Uterus (tissue), 4 donors: ENCODE measurements around the gene AMOTL1. TPM values are rescaled to one million over a fixed set of nuclear protein-coding genes. Genes with fewer than 3 reads are reported as not detected.

Experiments used
- DNase-seq, 2 donors: peaks; one replicate each; pipeline ENCODE4 v3.0.0-alpha.2; 2019 to 2020
- H3K27ac ChIP-seq, 2 donors: fragments of 200-600 bp; sonication (generic); 1 replicate in 1 of 2; 2 replicates in 1 of 2; pipeline ENCODE4 v1.5.1; 2016 to 2018
- H3K27me3 ChIP-seq, 2 donors: fragments of 200-600 bp; sonication (generic); one replicate each; pipeline ENCODE4 v1.5.1; 2018 to 2019; ENCODE audit warnings: control low read depth in 1 of 2
- H3K36me3 ChIP-seq, 2 donors: fragments of 200-600 bp; sonication (generic); one replicate each; pipeline ENCODE4 v1.5.1; 2019; ENCODE audit warnings: control low read depth in 1 of 2
- H3K4me1 ChIP-seq, 2 donors: fragments of 200-600 bp; sonication (generic); one replicate each; pipeline ENCODE4 v1.5.1; 2018 to 2019; ENCODE audit warnings: control low read depth in 1 of 2
- H3K4me3 ChIP-seq, 2 donors: fragments of 200-600 bp; sonication (generic); 1 replicate in 1 of 2; 2 replicates in 1 of 2; pipeline ENCODE4 v1.5.1; 2018 to 2019; ENCODE audit warnings: mild to moderate bottlenecking in 1 of 2
- H3K9me3 ChIP-seq, 2 donors: fragments of 200-600 bp; sonication (generic); one replicate each; pipeline ENCODE4 v1.5.1; 2019; ENCODE audit warnings: control low read depth in 1 of 2
- POLR2A ChIP-seq, 2 donors: fragments of 450-650 bp; IDR thresholded peaks; one replicate each; pipeline ENCODE4 v1.6.1; 2016; ENCODE audit warnings: antibody characterized with exemption in 2 of 2, mild to moderate bottlenecking in 1 of 2, moderate library complexity in 1 of 2
- intact Hi-C: fragments of 100-400 bp; cut with DNase I; formaldehyde crosslinking; loops from one replicate; pipeline ENCODE4 v1.15.1; 2023; ENCODE audit warnings: low total_unique reads
- total RNA-seq, 4 donors: library from RNA; depleted of rRNA in 3 of 4; stranded (reverse); fragments of >200 nt in 3 of 4; gene quantifications; one replicate each; pipeline versions ENCODE4 v1.1.0 to v1.2.4, GENCODE V29; 2014 to 2023
- TF ChIP-seq, protein P1 (sequence below), 4 experiments: fragments of 200-600 bp in 2 of 4; fragments of 450-650 bp in 2 of 4; sonication (generic) in 2 of 4; IDR thresholded peaks; one replicate each; pipeline ENCODE4 v1.5.1; 2016 to 2019; ENCODE audit warnings: antibody characterized with exemption in 4 of 4, mild to moderate bottlenecking in 2 of 4, moderate library complexity in 1 of 4
- donor health status: DM: yes; HTN: yes; CAD: no.

AMOTL1 gene
- total RNA-seq, 4 donors from 2014 or later, result 20.6 to 107 (median 41.5) TPM

- Histone ChIP-seq H3K4me1 (peaks cover 5 to 6% of the 10 kb centered on the region in 2 donors), H3K36me3 (no peaks in the 10 kb centered on the region), H3K9me3 (no peaks in the 10 kb centered on the region), H3K4me3 (no peak overlapping the region), H3K27me3 (no peaks in the 10 kb centered on the region), H3K27ac (peak overlapping the region; percentile 80 to 89)
- intact Hi-C loops, result no loop called here
- TF ChIP-seq POLR2A (IDR thresholded peaks at IDR 0.05), result no peak
- TF ChIP-seq, protein P1, sequence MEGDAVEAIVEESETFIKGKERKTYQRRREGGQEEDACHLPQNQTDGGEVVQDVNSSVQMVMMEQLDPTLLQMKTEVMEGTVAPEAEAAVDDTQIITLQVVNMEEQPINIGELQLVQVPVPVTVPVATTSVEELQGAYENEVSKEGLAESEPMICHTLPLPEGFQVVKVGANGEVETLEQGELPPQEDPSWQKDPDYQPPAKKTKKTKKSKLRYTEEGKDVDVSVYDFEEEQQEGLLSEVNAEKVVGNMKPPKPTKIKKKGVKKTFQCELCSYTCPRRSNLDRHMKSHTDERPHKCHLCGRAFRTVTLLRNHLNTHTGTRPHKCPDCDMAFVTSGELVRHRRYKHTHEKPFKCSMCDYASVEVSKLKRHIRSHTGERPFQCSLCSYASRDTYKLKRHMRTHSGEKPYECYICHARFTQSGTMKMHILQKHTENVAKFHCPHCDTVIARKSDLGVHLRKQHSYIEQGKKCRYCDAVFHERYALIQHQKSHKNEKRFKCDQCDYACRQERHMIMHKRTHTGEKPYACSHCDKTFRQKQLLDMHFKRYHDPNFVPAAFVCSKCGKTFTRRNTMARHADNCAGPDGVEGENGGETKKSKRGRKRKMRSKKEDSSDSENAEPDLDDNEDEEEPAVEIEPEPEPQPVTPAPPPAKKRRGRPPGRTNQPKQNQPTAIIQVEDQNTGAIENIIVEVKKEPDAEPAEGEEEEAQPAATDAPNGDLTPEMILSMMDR (IDR thresholded peaks at IDR 0.05), result no peak
- no peak for DNase-seq
Measured at GRCh38 chr11:94876222-94876621, 108.1 kb downstream of the AMOTL1 start.

GRCh38 chr11:94876645-94877442 lies 108.7 kb downstream of the AMOTL1 start:
- TF ChIP-seq, protein P1 (IDR thresholded peaks at IDR 0.05), result peak; percentile 28 to 49 (median 30)
- no peak for TF ChIP-seq POLR2A (IDR thresholded peaks at IDR 0.05)
- H3K36me3 ChIP-seq, result no peaks in the 10 kb centered on the region
- peaks cover 5 to 6% of the 10 kb centered on the region in 2 donors for H3K4me1 ChIP-seq
- peak overlapping the region; percentile 80 to 89 for H3K27ac ChIP-seq
- intact Hi-C loops, result no loop called here
- H3K9me3 ChIP-seq, result no peaks in the 10 kb centered on the region
- peak; percentile 86 to 90 for DNase-seq
- H3K27me3 ChIP-seq, result no peaks in the 10 kb centered on the region
- H3K4me3 ChIP-seq, result no peak overlapping the region

- DNase-seq, result no peak
- intact Hi-C loops, result no loop called here
- Histone ChIP-seq H3K27ac (peak overlapping the region; percentile 80 to 89), H3K9me3 (no peaks in the 10 kb centered on the region), H3K4me3 (no peak overlapping the region), H3K36me3 (no peaks in the 10 kb centered on the region), H3K27me3 (no peaks in the 10 kb centered on the region), H3K4me1 (peaks cover 5 to 6% of the 10 kb centered on the region in 2 donors)
- TF ChIP-seq, protein P1 (IDR thresholded peaks at IDR 0.05), result no peak
- TF ChIP-seq POLR2A (IDR thresholded peaks at IDR 0.05), result no peak
Measured at GRCh38 chr11:94877443-94878200, 109.5 kb downstream of the AMOTL1 start.

- TF ChIP-seq, protein P1 (IDR thresholded peaks at IDR 0.05), result no peak
- TF ChIP-seq POLR2A (IDR thresholded peaks at IDR 0.05), result no peak
- Histone ChIP-seq H3K4me1 (peaks cover 5 to 6% of the 10 kb centered on the region in 2 donors), H3K27me3 (no peaks in the 10 kb centered on the region)
Measured at GRCh38 chr11:94879006-94879405, 110.8 kb downstream of the AMOTL1 start.

GRCh38 chr11:94880216-94880615 lies 112.1 kb downstream of the AMOTL1 start:
- Histone ChIP-seq H3K36me3 (no peaks in the 10 kb centered on the region), H3K9me3 (no peaks in the 10 kb centered on the region), H3K27me3 (no peaks in the 10 kb centered on the region), H3K4me1 (peaks cover 5 to 6% of the 10 kb centered on the region in 2 donors), H3K27ac (no peak overlapping the region), H3K4me3 (no peak overlapping the region)
- intact Hi-C loops, result no loop called here
- DNase-seq, result no peak
- no peak for TF ChIP-seq POLR2A (IDR thresholded peaks at IDR 0.05)
- TF ChIP-seq, protein P1 (IDR thresholded peaks at IDR 0.05), result no peak

More at GRCh38 chr11:94879006-94879405, 110.8 kb downstream of the AMOTL1 start:
- DNase-seq, result no peak
- Histone ChIP-seq H3K4me3 (no peak overlapping the region), H3K27ac (no peak overlapping the region), H3K9me3 (no peaks in the 10 kb centered on the region), H3K36me3 (no peaks in the 10 kb centered on the region)
- intact Hi-C loops, result no loop called here
